Activated CD4-positive, alpha-beta T cell treated with anti-CD3 and anti-CD28 coated beads, Interleukin-2, Interleukin-6, amounts not matched to agents 100 ng/mL and 50 ng/mL, durations not matched to agents 16 hours and 8 hours (primary cell): ENCODE data around the gene FASTKD1.
"Not testable (repeated sequence)": the region's sequence is repeated elsewhere in the genome, so short reads cannot be mapped to it uniquely, and the experiment has no call there.

Experiments used
- DNase-seq: peaks from one replicate; pipeline ENCODE4 v3.0.0-alpha.2; 2020

Gene FASTKD1

GRCh38 chr2:169573160-169573973, at the start of gene FASTKD1:
TSS of gene FASTKD1 (minus strand) at chr2:169573865. CDS start at chr2:169572029, 1,836 bp downstream.
- peak; percentile 97 for DNase-seq

- peak; percentile 35 for DNase-seq
Observed at GRCh38 chr2:169623235-169623634, 49.6 kb upstream of the FASTKD1 start.

GRCh38 chr2:169620509-169620908, 46.8 kb upstream of the FASTKD1 start:
- DNase-seq: no peak

GRCh38 chr2:169619946-169620345, 46.3 kb upstream of the FASTKD1 start:
- DNase-seq: no peak

- not testable (repeated sequence) for DNase-seq
Observed at GRCh38 chr2:169615982-169616381, 42.3 kb upstream of the FASTKD1 start.

- no peak for DNase-seq
Observed at GRCh38 chr2:169613876-169614275, 40.2 kb upstream of the FASTKD1 start.

GRCh38 chr2:169609264-169609663, 35.6 kb upstream of the FASTKD1 start:
- no peak for DNase-seq

GRCh38 chr2:169599568-169599967, 25.9 kb upstream of the FASTKD1 start:
- no peak for DNase-seq

- DNase-seq: no peak
Observed at GRCh38 chr2:169598982-169599381, 25.3 kb upstream of the FASTKD1 start.

GRCh38 chr2:169596546-169596945, 22.9 kb upstream of the FASTKD1 start:
- not testable (repeated sequence) for DNase-seq

- DNase-seq: no peak
Observed at GRCh38 chr2:169590804-169591203, 17.1 kb upstream of the FASTKD1 start.

GRCh38 chr2:169585673-169586072, 12.0 kb upstream of the FASTKD1 start:
- DNase-seq: no peak

GRCh38 chr2:169584005-169584877, 10.6 kb upstream of the FASTKD1 start, which contains the start of gene PPIG:
TSS of gene PPIG (plus strand) at chr2:169584351. CDS start at chr2:169604042, 19,691 bp downstream.
- DNase-seq: peak; percentile 93

GRCh38 chr2:169583518-169583917, 9.9 kb upstream of the FASTKD1 start:
- DNase-seq: no peak

- not testable (repeated sequence) for DNase-seq
Observed at GRCh38 chr2:169582552-169583266, 9.0 kb upstream of the FASTKD1 start.

GRCh38 chr2:169579044-169579443, 5.4 kb upstream of the FASTKD1 start:
- no peak for DNase-seq

GRCh38 chr2:169575264-169575663, 1.6 kb upstream of the FASTKD1 start:
- DNase-seq: not testable (repeated sequence)

GRCh38 chr2:169574539-169574938, 874 bp upstream of the FASTKD1 start:
- not testable (repeated sequence) for DNase-seq

- DNase-seq: no peak
Observed at GRCh38 chr2:169573974-169574299, 272 bp upstream of the FASTKD1 start.

GRCh38 chr2:169572821-169573159, 875 bp downstream of the FASTKD1 start:
- no peak for DNase-seq

GRCh38 chr2:169572189-169572588, 1.5 kb downstream of the FASTKD1 start:
- DNase-seq: no peak

GRCh38 chr2:169571571-169571970, 2.1 kb downstream of the FASTKD1 start:
- no peak for DNase-seq

- not testable (repeated sequence) for DNase-seq
Observed at GRCh38 chr2:169570752-169571151, 2.9 kb downstream of the FASTKD1 start.
